Caco-2 (cell line): Measurements from ENCODE around the gene COX14. TPM values are rescaled to one million over a fixed set of nuclear protein-coding genes. Genes with fewer than 3 reads are reported as not detected.
A peak's percentile ranks its signal among the peaks of the same experiment; 100 is the strongest.

Experiments used
- BruUV-seq: library from RNA; stranded (reverse); fragments of 400-500 nt; replicated peaks from 2 replicates; lab custom pipeline; 2021; lab: Mats Ljungman, UMichigan
- CTCF ChIA-PET: fragments of 300-600 bp; sonication (Branson Sonifier 250); formaldehyde crosslinking; loops from one replicate; lab custom pipeline; 2022; ENCODE audit warnings: antibody characterized with exemption; lab: Charles Lee
- POLR2A ChIA-PET: fragments of 300-600 bp; sonication (Branson Sonifier 250); formaldehyde crosslinking; loops from one replicate; lab custom pipeline; 2022; ENCODE audit warnings: antibody characterized with exemption; lab: Charles Lee
- DNase-seq, 2 experiments: peaks; one replicate each; pipeline versions ENCODE4 v3.0.0 to v3.0.0-alpha.2; 2020 to 2022
- H3K27me3 ChIP-seq: replicated peaks from 2 replicates; pipeline ENCODE4 v1.6.0; 2011; ENCODE audit warnings: low read length; ENCODE audit not compliant: control insufficient read depth, insufficient read depth
- H3K36me3 ChIP-seq: 2 replicates; pipeline ENCODE4 v1.5.1; 2011; ENCODE audit warnings: low read length; ENCODE audit not compliant: control insufficient read depth, insufficient read depth
- H3K4me1 ChIP-seq: fragments of 250-450 bp; sonication (Bioruptor Pico); 2 replicates; pipeline ENCODE4 v1.5.1; 2020; ENCODE audit warnings: mild to moderate bottlenecking
- H3K4me3 ChIP-seq: 2 replicates; pipeline ENCODE4 v1.5.1; 2011; ENCODE audit warnings: low read depth, mild to moderate bottlenecking, control low read depth, low read length
- H3K9me3 ChIP-seq: fragments of 250-450 bp; sonication (Bioruptor Pico); 2 replicates; pipeline ENCODE4 v1.5.1; 2020; ENCODE audit warnings: mild to moderate bottlenecking, moderate library complexity
- H3K27ac Mint-ChIP-seq: one replicate; pipeline ENCODE4 v1.8.0; 2022; ENCODE audit warnings: mixed read lengths; ENCODE audit not compliant: unreplicated experiment
- H3K27me3 Mint-ChIP-seq: one replicate; pipeline ENCODE4 v1.8.0; 2022; ENCODE audit warnings: mixed read lengths; ENCODE audit not compliant: insufficient read depth, unreplicated experiment
- H3K36me3 Mint-ChIP-seq: one replicate; pipeline ENCODE4 v1.8.0; 2022; ENCODE audit warnings: mild to moderate bottlenecking, mixed read lengths; ENCODE audit not compliant: insufficient read depth, unreplicated experiment
- H3K4me1 Mint-ChIP-seq: one replicate; pipeline ENCODE4 v1.8.0; 2022; ENCODE audit warnings: low read depth, mixed read lengths; ENCODE audit not compliant: unreplicated experiment
- H3K4me3 Mint-ChIP-seq: one replicate; pipeline ENCODE4 v1.8.0; 2022; ENCODE audit warnings: mild to moderate bottlenecking, moderate library complexity, mixed read lengths; ENCODE audit not compliant: unreplicated experiment
- H3K9me3 Mint-ChIP-seq: one replicate; pipeline ENCODE4 v1.8.0; 2022; ENCODE audit warnings: mixed read lengths; ENCODE audit not compliant: unreplicated experiment
- CTCF ChIP-seq, 2 experiments: fragments of 200-600 bp in 1 of 2; IDR thresholded peaks; 1 replicate in 1 of 2; 2 replicates in 1 of 2; pipeline versions ENCODE4 v1.5.1 to v1.8.0; 2011 to 2022; ENCODE audit warnings: antibody characterized with exemption in 1 of 2, control low read depth in 1 of 2, inconsistent platforms in 1 of 2, low read depth in 1 of 2, low read length in 1 of 2, mild to moderate bottlenecking in 1 of 2, moderate library complexity in 1 of 2; ENCODE audit not compliant: insufficient read depth in 1 of 2, severe bottlenecking in 1 of 2, unreplicated experiment in 1 of 2
- intact Hi-C: fragments of 100-400 bp; cut with micrococcal nuclease; formaldehyde crosslinking; loops from one replicate; pipeline ENCODE4 v1.10.0; 2022; ENCODE audit not compliant: unreplicated experiment
- total RNA-seq: library from RNA; stranded (reverse); gene quantifications from 2 replicates; pipeline ENCODE4 v1.2.3, GENCODE V29; 2022

COX14 gene
- total RNA-seq, 1 experiment from 2014 or later = 86.3 TPM

- H3K9me3 ChIP-seq = no peaks in the 10 kb centered on the region
- H3K4me1 ChIP-seq = peaks cover 30% of the 10 kb centered on the region
- no TSS peak for BruUV-seq
- no peaks in the 10 kb centered on the region for H3K27me3 ChIP-seq
- no peak for DNase-seq
- TF ChIP-seq CTCF (IDR thresholded peaks at IDR 0.05; ENCODE audit: insufficient read depth in 1 of 2, low read depth in 1 of 2, low read length in 1 of 2, severe bottlenecking in 1 of 2, unreplicated experiment in 1 of 2) = no peak
- CTCF ChIA-PET = interaction anchor here (0.6 to 1.3 kb wide), 5 partner anchors 8 to 137 kb away, joined by 3 to 11 read pairs (median 4); partner anchors contain the start of gene COX14
- Mint-ChIP-seq H3K27ac (peak within 1 kb of the TSS; percentile 35), H3K4me1 (peaks cover 19% of the 10 kb centered on the region), H3K36me3 (peaks cover 35% of the 10 kb centered on the region), H3K9me3 (no peaks in the 10 kb centered on the region), H3K4me3 (no peak within 1 kb of the TSS), H3K27me3 (no peaks in the 10 kb centered on the region)
- intact Hi-C loops = no loop called here
- POLR2A ChIA-PET = interaction anchor here (0.6 to 0.7 kb wide), 2 partner anchors 27 to 33 kb away, joined by 3 to 7 read pairs; no protein-coding TSS in a partner anchor
- peaks cover 7% of the 10 kb centered on the region; the same call in 1 of the 2 replicates for H3K36me3 ChIP-seq
- no peak within 1 kb of the TSS for H3K4me3 ChIP-seq
Measured at GRCh38 chr12:50103767-50104321, 8.2 kb upstream of the COX14 start, which contains the start of gene GPD1. TSS of gene GPD1 (plus strand) at chr12:50104008. CDS start at chr12:50104051, 43 bp downstream.

GRCh38 chr12:50104417-50105366 is 7.3 kb upstream of the COX14 start:
- no peak for TF ChIP-seq CTCF (IDR thresholded peaks at IDR 0.05; ENCODE audit: insufficient read depth in 1 of 2, low read depth in 1 of 2, low read length in 1 of 2, severe bottlenecking in 1 of 2, unreplicated experiment in 1 of 2)
- Mint-ChIP-seq H3K9me3 (no peaks in the 10 kb centered on the region), H3K4me3 (no peak overlapping the region), H3K4me1 (peaks cover 19% of the 10 kb centered on the region), H3K27me3 (no peaks in the 10 kb centered on the region), H3K36me3 (peaks cover 26% of the 10 kb centered on the region), H3K27ac (peak overlapping the region; percentile 35)
- Histone ChIP-seq H3K9me3 (no peaks in the 10 kb centered on the region), H3K27me3 (no peaks in the 10 kb centered on the region), H3K36me3 (peaks cover 4% of the 10 kb centered on the region; the same call in 1 of the 2 replicates), H3K4me1 (peaks cover 37% of the 10 kb centered on the region), H3K4me3 (no peak overlapping the region)
- intact Hi-C loops = no loop called here
- CTCF ChIA-PET = interaction anchor here (1.2 to 1.3 kb wide), 2 partner anchors 7 to 137 kb away, joined by 5 to 11 read pairs; partner anchors contain the start of gene COX14
- POLR2A ChIA-PET = interaction anchor here (0.7 kb wide), 1 partner anchor 34 kb away, joined by 3 read pairs; no protein-coding TSS in a partner anchor
- peak in 1 of 2 experiments; percentile 80 for DNase-seq
- BruUV-seq = no TSS peak

- CTCF ChIA-PET = no interaction called here
- no peaks in the 10 kb centered on the region for H3K27me3 ChIP-seq
- Mint-ChIP-seq H3K36me3 (peaks cover 16% of the 10 kb centered on the region), H3K27ac (no peak overlapping the region), H3K9me3 (no peaks in the 10 kb centered on the region), H3K27me3 (no peaks in the 10 kb centered on the region), H3K4me1 (peaks cover 29% of the 10 kb centered on the region), H3K4me3 (no peak overlapping the region)
- intact Hi-C loops = no loop called here
- H3K36me3 ChIP-seq = peaks cover 2% of the 10 kb centered on the region; the same call in 1 of the 2 replicates
- no peak for TF ChIP-seq CTCF (IDR thresholded peaks at IDR 0.05; ENCODE audit: insufficient read depth in 1 of 2, low read depth in 1 of 2, low read length in 1 of 2, severe bottlenecking in 1 of 2, unreplicated experiment in 1 of 2)
- no TSS peak for BruUV-seq
- no peak for DNase-seq
- no peak overlapping the region for H3K4me3 ChIP-seq
- POLR2A ChIA-PET = no interaction called here
- peaks cover 50% of the 10 kb centered on the region for H3K4me1 ChIP-seq
- H3K9me3 ChIP-seq = no peaks in the 10 kb centered on the region
Measured at GRCh38 chr12:50105913-50106450, 6.1 kb upstream of the COX14 start.
